Ovary (tissue), 3 donors: ENCODE measurements around the gene PSMG1.
"Not testable (repeated sequence)": the region's sequence is repeated elsewhere in the genome, so short reads cannot be mapped to it uniquely, and the experiment has no call there.

Experiments
- CTCF ChIP-seq, 3 donors: fragments of 450-650 bp in 2 of 3; fragments of 200-600 bp in 1 of 3; IDR thresholded peaks; one replicate each; pipeline versions ENCODE4 v1.5.1 to v1.8.0; 2016 to 2022; ENCODE audit warnings: antibody characterized with exemption in 3 of 3, mild to moderate bottlenecking in 1 of 3
- EP300 ChIP-seq: sonication (generic); formaldehyde crosslinking; IDR thresholded peaks from one replicate; pipeline ENCODE4 v1.6.1; 2017; ENCODE audit warnings: antibody characterized with exemption
- POLR2A ChIP-seq: fragments of 450-650 bp; IDR thresholded peaks from one replicate; pipeline ENCODE4 v1.6.1; 2017; ENCODE audit warnings: antibody characterized with exemption, mild to moderate bottlenecking, moderate library complexity
- donor health status: DM: no; HTN: no; CAD: no.

DNA sequence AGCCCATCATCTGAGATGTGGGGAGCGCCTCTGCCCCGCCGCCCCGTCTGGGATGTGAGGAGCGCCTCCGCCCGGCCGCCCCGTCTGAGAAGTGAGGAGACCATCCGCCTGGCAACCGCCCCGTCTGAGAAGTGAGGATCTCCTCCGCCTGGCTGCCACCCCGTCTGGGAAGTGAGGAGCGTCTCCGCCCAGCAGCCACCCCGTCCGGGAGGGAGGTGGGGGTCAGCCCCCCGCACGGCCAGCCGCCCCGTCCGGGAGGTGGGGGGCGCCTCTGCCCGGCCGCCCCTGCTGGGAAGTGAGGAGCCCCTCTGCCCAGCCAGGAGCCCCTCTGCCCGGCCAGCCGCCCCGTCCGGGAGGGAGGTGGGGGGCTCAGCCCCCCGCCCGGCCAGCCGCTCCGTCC, 26.0 kb downstream of the PSMG1 start:
- not testable (repeated sequence) for TF ChIP-seq POLR2A; CTCF (IDR thresholded peaks at IDR 0.05); EP300
